CD4-positive, alpha-beta memory T cell (primary cell): ENCODE data around the gene SND1. TPM values are rescaled to one million over a fixed set of nuclear protein-coding genes. Genes with fewer than 3 reads are reported as not detected.

Experiments
- CTCF ChIA-PET: fragments of 350-600 bp; sonication (Branson Sonifier 250); formaldehyde crosslinking; loops from one replicate; lab custom pipeline; 2021; ENCODE audit warnings: inconsistent platforms; ENCODE audit not compliant: partially characterized antibody; lab: Charles Lee
- POLR2A ChIA-PET: fragments of 350-600 bp; sonication (Branson Sonifier 250); formaldehyde crosslinking; loops from one replicate; lab custom pipeline; 2021; ENCODE audit not compliant: partially characterized antibody; lab: Charles Lee
- DNase-seq, 5 donors: peaks; one replicate each; pipeline versions ENCODE4 v3.0.0 to v3.0.0-alpha.2; 2020 to 2022; ENCODE audit warnings: mixed read lengths in 1 of 5
- H3K27ac ChIP-seq: one replicate; pipeline ENCODE4 v1.7.0; 2013; ENCODE audit warnings: low read depth, low read length
- H3K27me3 ChIP-seq: 2 replicates; pipeline ENCODE4 v1.7.0; 2013; ENCODE audit warnings: mild to moderate bottlenecking, low read length, moderate library complexity; ENCODE audit not compliant: insufficient read depth
- H3K36me3 ChIP-seq: 2 replicates; pipeline ENCODE4 v1.7.0; 2013; ENCODE audit warnings: mild to moderate bottlenecking, low read length, moderate library complexity; ENCODE audit not compliant: insufficient read depth
- H3K4me1 ChIP-seq: 2 replicates; pipeline ENCODE4 v1.7.0; 2013; ENCODE audit warnings: mild to moderate bottlenecking, low read length, moderate library complexity; ENCODE audit not compliant: insufficient read depth
- H3K4me3 ChIP-seq, 2 donors: one replicate each; pipeline ENCODE4 v1.7.0; 2013; ENCODE audit warnings: low read length in 2 of 2, mild to moderate bottlenecking in 1 of 2
- H3K9me3 ChIP-seq, 2 donors: one replicate each; pipeline ENCODE4 v1.7.0; 2013; ENCODE audit warnings: low read length in 2 of 2, control low read depth in 1 of 2; ENCODE audit not compliant: control insufficient read depth in 1 of 2
- H3K27ac Mint-ChIP-seq, 7 donors: one replicate each; pipeline ENCODE4 v1.8.0; 2020 to 2021; ENCODE audit warnings: mixed read lengths in 7 of 7, mild to moderate bottlenecking in 6 of 7, inconsistent platforms in 3 of 7, moderate library complexity in 3 of 7
- H3K27me3 Mint-ChIP-seq, 2 donors: one replicate each; pipeline ENCODE4 v1.8.0; 2020 to 2021; ENCODE audit warnings: mixed read lengths in 2 of 2
- H3K36me3 Mint-ChIP-seq, 2 donors: one replicate each; pipeline ENCODE4 v1.8.0; 2020 to 2021; ENCODE audit warnings: mixed read lengths in 2 of 2, inconsistent platforms in 1 of 2, mild to moderate bottlenecking in 1 of 2
- H3K4me1 Mint-ChIP-seq, 4 donors: one replicate each; pipeline ENCODE4 v1.8.0; 2020 to 2021; ENCODE audit warnings: mixed read lengths in 4 of 4, mild to moderate bottlenecking in 1 of 4
- H3K4me3 Mint-ChIP-seq, 8 donors: one replicate each; pipeline ENCODE4 v1.8.0; 2020 to 2021; ENCODE audit warnings: mixed read lengths in 8 of 8, mild to moderate bottlenecking in 7 of 8, moderate library complexity in 6 of 8, inconsistent platforms in 3 of 8
- H3K9me3 Mint-ChIP-seq, 8 donors: one replicate each; pipeline ENCODE4 v1.8.0; 2020 to 2021; ENCODE audit warnings: mixed read lengths in 8 of 8, mild to moderate bottlenecking in 5 of 8, inconsistent platforms in 3 of 8, moderate library complexity in 1 of 8
- intact Hi-C: fragments of 100-400 bp; cut with micrococcal nuclease; formaldehyde crosslinking; loops from one replicate; pipeline ENCODE4 v1.15.1; 2023
- polyA plus RNA-seq, 2 donors: library from polyadenylated mRNA; unstranded; fragments of 300-500 nt; fragmentation: Illumina TruSeq; gene quantifications; one replicate each; pipeline ENCODE4 v1.2.3, GENCODE V29; 2021
- total RNA-seq, 2 experiments: library from RNA; stranded (reverse); gene quantifications; one replicate each; pipeline ENCODE4 v1.2.3, GENCODE V29; 2021

SND1 gene
- total and polyA plus RNA-seq, 4 experiments from 2014 or later = 119 to 223 (median 171) TPM

- peaks cover 4% of the 10 kb centered on the region for H3K36me3 ChIP-seq
- H3K27ac ChIP-seq = no peak overlapping the region
- no peak overlapping the region for H3K4me3 ChIP-seq
- Mint-ChIP-seq H3K27ac (no peak overlapping the region), H3K36me3 (peaks cover 42 to 59% of the 10 kb centered on the region in 2 donors), H3K4me1 (peaks cover 17 to 25% (median 21%) of the 10 kb centered on the region in 4 donors), H3K9me3 (peaks cover 6 to 31% (median 23%) of the 10 kb centered on the region in 8 donors), H3K27me3 (no peaks in the 10 kb centered on the region), H3K4me3 (no peak overlapping the region)
- CTCF ChIA-PET = interaction anchor here (0.8 kb wide), 1 partner anchor 230 kb away, joined by 4 read pairs; no protein-coding TSS in a partner anchor
- H3K9me3 ChIP-seq = peaks cover 0 to 5% of the 10 kb centered on the region in 2 donors
- no peaks in the 10 kb centered on the region for H3K4me1 ChIP-seq
- intact Hi-C loops = no loop called here
- DNase-seq = no peak
- no peaks in the 10 kb centered on the region for H3K27me3 ChIP-seq
- POLR2A ChIA-PET = interaction anchor here (1.0 kb wide), 1 partner anchor 12 kb away, joined by 3 read pairs; no protein-coding TSS in a partner anchor
These were observed 327.7 kb downstream of the SND1 start for GRCh38 chr7:127979728-127980126.

GRCh38 chr7:127980901-127981300 lies 328.9 kb downstream of the SND1 start:
- Histone ChIP-seq H3K9me3 (peaks cover 0 to 5% of the 10 kb centered on the region in 2 donors), H3K4me1 (no peaks in the 10 kb centered on the region), H3K27me3 (no peaks in the 10 kb centered on the region), H3K27ac (no peak overlapping the region), H3K4me3 (no peak overlapping the region), H3K36me3 (peaks cover 4% of the 10 kb centered on the region)
- Mint-ChIP-seq H3K27me3 (no peaks in the 10 kb centered on the region), H3K9me3 (peaks cover 6 to 31% (median 22%) of the 10 kb centered on the region in 8 donors), H3K36me3 (peaks cover 38 to 47% of the 10 kb centered on the region in 2 donors), H3K4me1 (peaks cover 17 to 25% (median 22%) of the 10 kb centered on the region in 4 donors), H3K27ac (peak overlapping the region in 1 of 7 donors; percentile 4), H3K4me3 (no peak overlapping the region)
- DNase-seq = no peak
- POLR2A ChIA-PET = interaction anchor here (1.0 kb wide), 1 partner anchor 14 kb away, joined by 3 read pairs; no protein-coding TSS in a partner anchor
- intact Hi-C loops = no loop called here
- CTCF ChIA-PET = no interaction called here

- intact Hi-C loops = no loop called here
- Mint-ChIP-seq H3K9me3 (peaks cover 6 to 25% (median 21%) of the 10 kb centered on the region in 8 donors), H3K36me3 (peaks cover 38 to 40% of the 10 kb centered on the region in 2 donors), H3K4me3 (no peak overlapping the region), H3K27me3 (no peaks in the 10 kb centered on the region), H3K4me1 (peaks cover 17 to 25% (median 22%) of the 10 kb centered on the region in 4 donors), H3K27ac (no peak overlapping the region)
- Histone ChIP-seq H3K27ac (no peak overlapping the region), H3K9me3 (peaks cover 0 to 5% of the 10 kb centered on the region in 2 donors), H3K4me3 (no peak overlapping the region), H3K27me3 (no peaks in the 10 kb centered on the region), H3K36me3 (peaks cover 4% of the 10 kb centered on the region), H3K4me1 (no peaks in the 10 kb centered on the region)
- DNase-seq = no peak
- ChIA-PET CTCF (interaction anchor here (0.7 kb wide), 1 partner anchor 118 kb away, joined by 3 read pairs; no protein-coding TSS in a partner anchor), POLR2A (no interaction called here)
These were observed 330.0 kb downstream of the SND1 start for GRCh38 chr7:127981965-127982364.

DNA sequence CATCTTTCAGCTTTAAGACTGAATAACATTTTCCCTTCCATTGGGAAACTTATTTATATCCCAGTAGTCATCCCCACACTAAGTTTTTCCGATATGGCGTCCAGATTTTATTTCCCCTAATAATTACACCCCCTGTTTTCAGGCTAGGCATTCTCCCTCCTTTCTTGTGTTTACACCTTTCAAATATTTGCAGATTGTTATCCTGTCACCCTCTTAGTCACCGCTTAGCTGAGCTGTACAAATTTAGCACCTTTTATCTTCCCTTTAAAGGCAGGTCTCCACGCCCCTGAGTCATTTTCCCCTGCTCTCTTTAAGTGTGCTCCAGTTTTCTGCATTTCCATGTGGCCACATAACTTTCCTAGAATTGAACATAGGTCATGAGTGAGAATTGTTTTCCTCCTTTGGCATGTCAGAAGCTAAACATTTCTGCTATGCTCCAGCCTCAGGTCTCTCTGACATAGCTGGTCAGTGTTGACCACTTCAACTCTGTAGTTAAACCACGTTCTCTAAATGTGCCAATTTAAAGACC lies 331.9 kb downstream of the SND1 start:
- ChIA-PET CTCF (no interaction called here), POLR2A (no interaction called here)
- Mint-ChIP-seq H3K27me3 (no peaks in the 10 kb centered on the region), H3K9me3 (peaks cover 2 to 8% (median 7%) of the 10 kb centered on the region in 8 donors), H3K4me1 (peaks cover 15 to 21% (median 18%) of the 10 kb centered on the region in 4 donors), H3K4me3 (no peak overlapping the region), H3K36me3 (peaks cover 23% of the 10 kb centered on the region in 2 donors), H3K27ac (peak overlapping the region in 1 of 7 donors; percentile 24)
- intact Hi-C loops = no loop called here
- Histone ChIP-seq H3K9me3 (no peaks in the 10 kb centered on the region), H3K27me3 (no peaks in the 10 kb centered on the region), H3K4me1 (no peaks in the 10 kb centered on the region), H3K27ac (no peak overlapping the region), H3K36me3 (no peaks in the 10 kb centered on the region), H3K4me3 (no peak overlapping the region)
- DNase-seq = no peak

- peaks cover 29 to 32% of the 10 kb centered on the region in 2 donors for H3K36me3 Mint-ChIP-seq
- Histone ChIP-seq H3K27me3 (no peaks in the 10 kb centered on the region), H3K4me1 (no peaks in the 10 kb centered on the region), H3K9me3 (no peaks in the 10 kb centered on the region), H3K27ac (no peak overlapping the region), H3K4me3 (no peak overlapping the region), H3K36me3 (peaks cover 11% of the 10 kb centered on the region)
- no peaks in the 10 kb centered on the region for H3K27me3 Mint-ChIP-seq
- H3K4me1 Mint-ChIP-seq = peaks cover 6 to 10% (median 7%) of the 10 kb centered on the region in 4 donors
- ChIA-PET CTCF (no interaction called here), POLR2A (no interaction called here)
- intact Hi-C loops = no loop called here
- H3K27ac Mint-ChIP-seq = peak overlapping the region in 1 of 7 donors; percentile 23
- no peak overlapping the region for H3K4me3 Mint-ChIP-seq
- DNase-seq = no peak
- no peaks in the 10 kb centered on the region for H3K9me3 Mint-ChIP-seq
These were observed 334.9 kb downstream of the SND1 start for GRCh38 chr7:127986581-127987521.

GRCh38 chr7:127988751-127989150 lies 336.8 kb downstream of the SND1 start:
- intact Hi-C loops = no loop called here
- no peak overlapping the region for H3K27ac ChIP-seq
- POLR2A ChIA-PET = no interaction called here
- DNase-seq = no peak
- H3K27me3 ChIP-seq = no peaks in the 10 kb centered on the region
- peaks cover 11% of the 10 kb centered on the region for H3K36me3 ChIP-seq
- H3K4me1 ChIP-seq = no peaks in the 10 kb centered on the region
- peak overlapping the region in 2 of 7 donors; percentile 12 to 57 for H3K27ac Mint-ChIP-seq
- H3K4me1 Mint-ChIP-seq = peaks cover 0 to 4% (median 2%) of the 10 kb centered on the region in 4 donors
- no peaks in the 10 kb centered on the region for H3K9me3 Mint-ChIP-seq
- CTCF ChIA-PET = no interaction called here
- no peaks in the 10 kb centered on the region for H3K27me3 Mint-ChIP-seq
- peaks cover 45 to 50% of the 10 kb centered on the region in 2 donors for H3K36me3 Mint-ChIP-seq
- no peak overlapping the region for H3K4me3 Mint-ChIP-seq
- H3K4me3 ChIP-seq = no peak overlapping the region
- H3K9me3 ChIP-seq = no peaks in the 10 kb centered on the region

DNA sequence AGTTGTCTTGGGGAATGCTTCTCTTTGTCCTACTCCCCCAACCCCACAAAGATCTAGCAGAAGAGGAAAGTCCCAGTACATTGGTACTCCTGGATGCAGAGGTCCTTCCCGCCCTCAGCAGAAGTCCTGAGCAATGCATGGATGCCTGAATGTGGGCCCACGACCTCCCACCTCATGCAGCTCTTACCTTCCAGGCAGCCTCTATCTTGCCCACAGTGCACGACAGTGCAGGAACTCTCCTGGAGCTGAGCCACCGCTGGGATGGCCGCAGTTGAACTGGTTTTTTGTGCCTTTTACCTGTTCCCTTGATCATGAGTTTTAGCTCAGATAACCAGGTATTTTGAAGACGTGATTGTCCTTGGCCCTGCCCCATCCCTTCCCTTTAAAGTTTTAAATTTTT lies 341.3 kb downstream of the SND1 start:
- ChIA-PET CTCF (no interaction called here), POLR2A (no interaction called here)
- H3K27ac ChIP-seq = no peak overlapping the region
- H3K9me3 Mint-ChIP-seq = no peaks in the 10 kb centered on the region
- H3K4me1 ChIP-seq = no peaks in the 10 kb centered on the region
- DNase-seq = no peak
- no peaks in the 10 kb centered on the region for H3K9me3 ChIP-seq
- no peak overlapping the region for H3K27ac Mint-ChIP-seq
- peaks cover 0 to 5% (median under 1%) of the 10 kb centered on the region in 4 donors for H3K4me1 Mint-ChIP-seq
- no peak overlapping the region for H3K4me3 ChIP-seq
- intact Hi-C loops = no loop called here
- H3K27me3 Mint-ChIP-seq = no peaks in the 10 kb centered on the region
- peaks cover 62 to 69% of the 10 kb centered on the region in 2 donors for H3K36me3 Mint-ChIP-seq
- no peak overlapping the region for H3K4me3 Mint-ChIP-seq
- H3K27me3 ChIP-seq = no peaks in the 10 kb centered on the region
- peaks cover 15% of the 10 kb centered on the region for H3K36me3 ChIP-seq
